Measurements from ENCODE around the gene CRISP2. TPM values are rescaled to one million over a fixed set of nuclear protein-coding genes. Genes with fewer than 3 reads are reported as not detected.

Gene CRISP2
- total RNA-seq, 3 donors from 2014 or later (not counting 1 experiment from before 2014, with no cell fraction given): not detected

GRCh38 chr6:49651239-49651638, 62.1 kb downstream of the CRISP2 start:
- Mint-ChIP-seq H3K4me1 (no peaks in the 10 kb centered on the region), H3K4me3 (no peak overlapping the region), H3K27me3 (ENCODE audit: low read depth in 2 of 2) (no peaks in the 10 kb centered on the region), H3K9me3 (peaks cover 5 to 14% of the 10 kb centered on the region in 2 donors), H3K36me3 (no peaks in the 10 kb centered on the region), H3K27ac (no peak overlapping the region)
- intact Hi-C loops (cut with micrococcal nuclease): no loop called here
- Histone ChIP-seq H3K9me3 (ENCODE audit: control insufficient read depth, insufficient read depth, low read length) (no peaks in the 10 kb centered on the region), H3K27ac (ENCODE audit: low read length) (no peak overlapping the region), H3K4me3 (ENCODE audit: low read length) (no peak overlapping the region), H3K27me3 (ENCODE audit: control insufficient read depth, insufficient read depth, low read length) (no peaks in the 10 kb centered on the region), H3K36me3 (ENCODE audit: control insufficient read depth, insufficient read depth, low read length) (no peaks in the 10 kb centered on the region), H3K4me1 (ENCODE audit: control insufficient read depth, insufficient read depth, low read length) (no peaks in the 10 kb centered on the region)
- DNase-seq: no peak
- no peak for ATAC-seq
- TF ChIP-seq, protein P1, sequence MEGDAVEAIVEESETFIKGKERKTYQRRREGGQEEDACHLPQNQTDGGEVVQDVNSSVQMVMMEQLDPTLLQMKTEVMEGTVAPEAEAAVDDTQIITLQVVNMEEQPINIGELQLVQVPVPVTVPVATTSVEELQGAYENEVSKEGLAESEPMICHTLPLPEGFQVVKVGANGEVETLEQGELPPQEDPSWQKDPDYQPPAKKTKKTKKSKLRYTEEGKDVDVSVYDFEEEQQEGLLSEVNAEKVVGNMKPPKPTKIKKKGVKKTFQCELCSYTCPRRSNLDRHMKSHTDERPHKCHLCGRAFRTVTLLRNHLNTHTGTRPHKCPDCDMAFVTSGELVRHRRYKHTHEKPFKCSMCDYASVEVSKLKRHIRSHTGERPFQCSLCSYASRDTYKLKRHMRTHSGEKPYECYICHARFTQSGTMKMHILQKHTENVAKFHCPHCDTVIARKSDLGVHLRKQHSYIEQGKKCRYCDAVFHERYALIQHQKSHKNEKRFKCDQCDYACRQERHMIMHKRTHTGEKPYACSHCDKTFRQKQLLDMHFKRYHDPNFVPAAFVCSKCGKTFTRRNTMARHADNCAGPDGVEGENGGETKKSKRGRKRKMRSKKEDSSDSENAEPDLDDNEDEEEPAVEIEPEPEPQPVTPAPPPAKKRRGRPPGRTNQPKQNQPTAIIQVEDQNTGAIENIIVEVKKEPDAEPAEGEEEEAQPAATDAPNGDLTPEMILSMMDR (IDR thresholded peaks at IDR 0.05): no peak
- WGBS (ENCODE audit: insufficient coverage): 90% methylated on average over 2 of the region's 2 CpGs

- H3K4me3 Mint-ChIP-seq: no peak overlapping the region
- WGBS (ENCODE audit: insufficient coverage): 75% methylated on average over 1 of the region's 1 CpG
- no peak for DNase-seq
Observed at GRCh38 chr6:49649988-49650387, 63.4 kb downstream of the CRISP2 start.

DNA sequence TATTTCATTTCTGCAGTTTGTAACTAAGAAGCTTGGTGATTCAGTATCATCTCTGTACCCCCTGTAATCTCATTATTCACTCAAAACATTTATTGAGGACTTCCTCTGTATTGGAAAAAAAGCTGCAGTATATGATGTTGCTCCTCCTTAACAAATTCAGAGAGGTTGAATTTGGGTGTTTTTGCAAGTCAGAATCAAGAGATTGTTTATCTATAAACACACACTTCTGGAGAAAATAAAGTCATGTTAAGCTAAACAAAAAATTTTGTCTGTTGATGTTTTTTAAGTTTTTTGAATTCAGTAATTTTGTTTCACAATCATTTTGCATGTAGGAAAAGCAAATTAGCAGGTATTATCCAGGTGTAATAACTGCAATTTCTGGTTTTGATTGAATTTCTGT, 65.3 kb downstream of the CRISP2 start:
- H3K9me3 ChIP-seq (ENCODE audit: control insufficient read depth, insufficient read depth, low read length): peaks cover 4% of the 10 kb centered on the region
- ATAC-seq (no peak), DNase-seq (no peak)
- TF ChIP-seq, protein P1 (IDR thresholded peaks at IDR 0.05): no peak
- no peaks in the 10 kb centered on the region for H3K4me1 ChIP-seq (ENCODE audit: control insufficient read depth, insufficient read depth, low read length)
- H3K4me3 ChIP-seq (ENCODE audit: low read length): no peak overlapping the region
- intact Hi-C loops (cut with micrococcal nuclease): no loop called here
- H3K4me3 Mint-ChIP-seq: no peak overlapping the region
- H3K27me3 Mint-ChIP-seq (ENCODE audit: low read depth in 2 of 2): no peaks in the 10 kb centered on the region
- no peaks in the 10 kb centered on the region for H3K36me3 ChIP-seq (ENCODE audit: control insufficient read depth, insufficient read depth, low read length)
- H3K27ac Mint-ChIP-seq: no peak overlapping the region
- peaks cover 0 to 8% of the 10 kb centered on the region in 2 donors for H3K9me3 Mint-ChIP-seq
- H3K27me3 ChIP-seq (ENCODE audit: control insufficient read depth, insufficient read depth, low read length): no peaks in the 10 kb centered on the region
- no peaks in the 10 kb centered on the region for H3K4me1 Mint-ChIP-seq
- no peaks in the 10 kb centered on the region for H3K36me3 Mint-ChIP-seq
- H3K27ac ChIP-seq (ENCODE audit: low read length): no peak overlapping the region

More at GRCh38 chr6:49649988-49650387, 63.4 kb downstream of the CRISP2 start:
- H3K27me3 ChIP-seq (ENCODE audit: control insufficient read depth, insufficient read depth, low read length): no peaks in the 10 kb centered on the region
- Mint-ChIP-seq H3K4me1 (no peaks in the 10 kb centered on the region), H3K27me3 (ENCODE audit: low read depth in 2 of 2) (no peaks in the 10 kb centered on the region), H3K9me3 (peaks cover 5 to 14% of the 10 kb centered on the region in 2 donors), H3K36me3 (no peaks in the 10 kb centered on the region), H3K27ac (no peak overlapping the region)
- H3K36me3 ChIP-seq (ENCODE audit: control insufficient read depth, insufficient read depth, low read length): no peaks in the 10 kb centered on the region
- H3K27ac ChIP-seq (ENCODE audit: low read length): no peak overlapping the region
- intact Hi-C loops (cut with micrococcal nuclease): no loop called here
- ATAC-seq: no peak
- peaks cover 4% of the 10 kb centered on the region for H3K9me3 ChIP-seq (ENCODE audit: control insufficient read depth, insufficient read depth, low read length)
- TF ChIP-seq, protein P1 (IDR thresholded peaks at IDR 0.05): no peak
- no peaks in the 10 kb centered on the region for H3K4me1 ChIP-seq (ENCODE audit: control insufficient read depth, insufficient read depth, low read length)
- no peak overlapping the region for H3K4me3 ChIP-seq (ENCODE audit: low read length)

GRCh38 chr6:49647476-49647875, 65.9 kb downstream of the CRISP2 start:
- H3K36me3 ChIP-seq (ENCODE audit: control insufficient read depth, insufficient read depth, low read length): no peaks in the 10 kb centered on the region
- intact Hi-C loops (cut with micrococcal nuclease): no loop called here
- 49% methylated on average over 2 of the region's 2 CpGs for WGBS (ENCODE audit: insufficient coverage)
- Mint-ChIP-seq H3K36me3 (no peaks in the 10 kb centered on the region), H3K27ac (no peak overlapping the region), H3K9me3 (peaks cover 0 to 8% of the 10 kb centered on the region in 2 donors), H3K4me3 (no peak overlapping the region), H3K4me1 (no peaks in the 10 kb centered on the region), H3K27me3 (ENCODE audit: low read depth in 2 of 2) (no peaks in the 10 kb centered on the region)
- no peak for DNase-seq
- TF ChIP-seq, protein P1 (IDR thresholded peaks at IDR 0.05): no peak
- ATAC-seq: no peak
- no peaks in the 10 kb centered on the region for H3K27me3 ChIP-seq (ENCODE audit: control insufficient read depth, insufficient read depth, low read length)
- H3K4me1 ChIP-seq (ENCODE audit: control insufficient read depth, insufficient read depth, low read length): no peaks in the 10 kb centered on the region
- no peak overlapping the region for H3K4me3 ChIP-seq (ENCODE audit: low read length)
- no peak overlapping the region for H3K27ac ChIP-seq (ENCODE audit: low read length)
- peaks cover 4% of the 10 kb centered on the region for H3K9me3 ChIP-seq (ENCODE audit: control insufficient read depth, insufficient read depth, low read length)

Data from natural killer cell (primary cell).